Right lobe of liver (tissue), 4 donors: ENCODE data around the gene ENPP7.

Experiments
- POLR2A ChIP-seq: fragments of 450-650 bp; IDR thresholded peaks from one replicate; pipeline ENCODE4 v1.6.1; 2017; ENCODE audit warnings: antibody characterized with exemption, mild to moderate bottlenecking
- TF ChIP-seq, protein P1 (sequence below), 4 donors: fragments of 200-600 bp in 3 of 4; fragments of 450-650 bp in 1 of 4; IDR thresholded peaks; one replicate each; pipeline versions ENCODE4 v1.5.1 to v1.8.0; 2016 to 2022; ENCODE audit warnings: antibody characterized with exemption in 4 of 4, mild to moderate bottlenecking in 2 of 4
- donor health status: DM: no; HTN: no; CAD: no.
- donor health status: DM: no; HTN: no; CAD: no.
- donor health status: DM: no; HTN: yes; CAD: no.

DNA sequence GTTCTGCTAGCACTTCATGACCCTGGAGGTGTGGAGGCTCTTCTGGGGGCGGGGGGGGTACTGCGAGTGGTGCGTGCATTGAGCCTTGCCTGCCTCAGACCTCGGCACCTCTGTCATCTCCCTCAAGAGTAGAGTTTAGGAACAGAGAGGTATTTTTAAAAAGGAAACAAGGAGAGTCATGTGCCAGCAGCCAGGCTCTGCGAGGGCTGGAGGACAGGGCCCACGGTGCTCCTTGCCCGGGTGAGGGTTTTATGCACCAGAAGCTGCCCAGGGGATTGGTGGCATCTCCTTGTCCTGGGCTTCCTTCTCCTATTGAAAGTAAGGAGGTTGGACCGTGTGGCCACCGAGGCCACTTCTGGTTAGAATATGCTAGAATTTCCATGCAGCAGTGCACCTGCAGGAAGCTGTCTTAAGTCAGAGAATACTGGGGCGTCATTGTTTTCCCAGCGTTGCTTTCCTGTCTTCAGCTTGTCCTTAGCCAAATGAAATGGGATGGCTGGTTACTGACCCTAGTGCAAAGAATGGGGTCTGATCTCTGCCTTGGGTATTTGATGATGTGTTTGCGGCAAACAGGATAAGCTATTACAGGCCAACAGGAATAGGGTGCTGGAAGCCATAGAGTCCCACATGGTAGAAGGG lies 50.4 kb downstream of the ENPP7 start:
- no peak for TF ChIP-seq POLR2A
- TF ChIP-seq, protein P1, sequence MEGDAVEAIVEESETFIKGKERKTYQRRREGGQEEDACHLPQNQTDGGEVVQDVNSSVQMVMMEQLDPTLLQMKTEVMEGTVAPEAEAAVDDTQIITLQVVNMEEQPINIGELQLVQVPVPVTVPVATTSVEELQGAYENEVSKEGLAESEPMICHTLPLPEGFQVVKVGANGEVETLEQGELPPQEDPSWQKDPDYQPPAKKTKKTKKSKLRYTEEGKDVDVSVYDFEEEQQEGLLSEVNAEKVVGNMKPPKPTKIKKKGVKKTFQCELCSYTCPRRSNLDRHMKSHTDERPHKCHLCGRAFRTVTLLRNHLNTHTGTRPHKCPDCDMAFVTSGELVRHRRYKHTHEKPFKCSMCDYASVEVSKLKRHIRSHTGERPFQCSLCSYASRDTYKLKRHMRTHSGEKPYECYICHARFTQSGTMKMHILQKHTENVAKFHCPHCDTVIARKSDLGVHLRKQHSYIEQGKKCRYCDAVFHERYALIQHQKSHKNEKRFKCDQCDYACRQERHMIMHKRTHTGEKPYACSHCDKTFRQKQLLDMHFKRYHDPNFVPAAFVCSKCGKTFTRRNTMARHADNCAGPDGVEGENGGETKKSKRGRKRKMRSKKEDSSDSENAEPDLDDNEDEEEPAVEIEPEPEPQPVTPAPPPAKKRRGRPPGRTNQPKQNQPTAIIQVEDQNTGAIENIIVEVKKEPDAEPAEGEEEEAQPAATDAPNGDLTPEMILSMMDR (IDR thresholded peaks at IDR 0.05) = no peak
